ENCODE measurements around the gene CAPN15.

Gene CAPN15

DNA sequence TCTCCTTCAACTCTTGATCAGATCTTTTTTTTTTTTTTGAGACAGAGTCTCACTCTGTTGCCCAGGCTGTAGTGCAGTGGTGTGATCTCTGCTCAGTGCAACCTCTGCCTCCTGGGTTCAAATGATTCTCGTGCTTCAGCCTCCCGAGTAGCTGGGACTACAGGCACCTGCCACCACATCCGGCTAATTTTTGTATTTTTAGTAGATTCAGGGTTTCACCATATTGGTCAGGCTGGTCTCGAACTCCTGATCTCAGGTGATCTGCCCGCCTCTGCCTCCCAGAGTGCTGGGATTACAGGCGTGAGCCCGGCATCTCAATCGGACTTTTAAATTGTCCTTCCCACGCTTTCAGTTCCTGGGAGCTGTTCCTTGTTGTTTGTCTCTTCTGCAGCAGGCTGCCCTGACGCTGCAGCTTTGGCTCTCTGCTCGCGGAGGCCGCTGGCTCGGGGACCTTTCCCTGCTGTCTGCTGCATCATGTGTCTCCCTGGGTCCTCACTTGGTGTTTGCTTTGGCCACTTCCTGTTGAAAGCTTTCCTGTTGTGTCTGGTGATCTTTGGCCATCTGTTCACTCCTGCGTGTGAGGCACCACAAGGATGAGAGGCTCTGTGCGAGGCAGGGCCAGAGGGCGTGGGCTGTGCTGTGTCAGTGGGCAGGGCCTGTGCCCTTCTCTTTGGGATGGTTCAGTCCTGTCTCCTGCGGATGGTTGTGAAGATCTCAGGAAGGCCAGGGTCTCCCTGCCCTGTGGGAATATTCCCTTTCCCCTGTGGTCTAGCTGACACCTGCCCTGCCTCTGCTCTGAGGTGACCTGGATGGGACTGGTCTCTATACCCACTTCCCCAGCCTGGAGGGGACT lies 18.4 kb upstream of the CAPN15 start:
- DNase-seq (ENCODE audit: low read depth) = peak; percentile 91
- TF ChIP-seq, protein P1, sequence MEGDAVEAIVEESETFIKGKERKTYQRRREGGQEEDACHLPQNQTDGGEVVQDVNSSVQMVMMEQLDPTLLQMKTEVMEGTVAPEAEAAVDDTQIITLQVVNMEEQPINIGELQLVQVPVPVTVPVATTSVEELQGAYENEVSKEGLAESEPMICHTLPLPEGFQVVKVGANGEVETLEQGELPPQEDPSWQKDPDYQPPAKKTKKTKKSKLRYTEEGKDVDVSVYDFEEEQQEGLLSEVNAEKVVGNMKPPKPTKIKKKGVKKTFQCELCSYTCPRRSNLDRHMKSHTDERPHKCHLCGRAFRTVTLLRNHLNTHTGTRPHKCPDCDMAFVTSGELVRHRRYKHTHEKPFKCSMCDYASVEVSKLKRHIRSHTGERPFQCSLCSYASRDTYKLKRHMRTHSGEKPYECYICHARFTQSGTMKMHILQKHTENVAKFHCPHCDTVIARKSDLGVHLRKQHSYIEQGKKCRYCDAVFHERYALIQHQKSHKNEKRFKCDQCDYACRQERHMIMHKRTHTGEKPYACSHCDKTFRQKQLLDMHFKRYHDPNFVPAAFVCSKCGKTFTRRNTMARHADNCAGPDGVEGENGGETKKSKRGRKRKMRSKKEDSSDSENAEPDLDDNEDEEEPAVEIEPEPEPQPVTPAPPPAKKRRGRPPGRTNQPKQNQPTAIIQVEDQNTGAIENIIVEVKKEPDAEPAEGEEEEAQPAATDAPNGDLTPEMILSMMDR (IDR thresholded peaks at IDR 0.05; ENCODE audit: control insufficient read depth, extremely low read depth, insufficient read depth) = no peak
- H3K4me3 ChIP-seq (ENCODE audit: low read depth, low read length) = no peak overlapping the region

DNA sequence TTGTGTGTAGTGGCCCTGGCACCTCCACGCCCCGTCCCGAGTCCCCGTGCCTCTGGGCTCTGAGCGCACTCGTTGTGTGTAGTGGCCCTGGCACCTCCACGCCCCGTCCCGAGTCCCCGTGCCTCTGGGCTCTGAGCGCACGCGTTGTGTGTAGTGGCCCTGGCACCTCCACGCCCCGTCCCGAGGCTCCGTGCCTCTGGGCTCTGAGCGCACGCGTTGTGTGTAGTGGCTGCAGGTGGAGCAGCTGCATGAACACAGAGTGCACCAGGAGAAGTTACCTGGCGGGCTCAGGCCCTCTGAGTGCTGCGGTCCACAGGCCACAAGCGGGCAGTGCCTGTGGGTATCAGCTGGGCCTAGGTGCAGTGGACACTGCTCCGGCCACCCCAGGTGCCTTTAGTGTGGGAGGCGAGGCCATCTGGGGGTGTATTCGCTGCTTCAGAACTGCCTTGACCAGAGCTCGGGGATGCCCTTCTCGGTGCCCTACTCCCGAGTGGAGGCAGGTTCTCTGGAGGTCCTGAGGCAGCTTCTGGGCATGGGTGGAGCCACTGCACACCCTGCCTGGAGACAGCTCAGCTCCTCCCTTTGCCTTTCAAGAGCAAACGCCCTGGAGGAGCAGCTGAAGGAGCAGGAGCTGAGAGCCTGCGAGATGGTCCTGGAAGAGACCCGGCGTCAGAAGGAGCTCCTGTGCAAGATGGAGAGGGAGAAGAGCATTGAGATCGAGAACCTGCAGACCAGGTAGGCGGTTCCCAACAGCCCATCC lies 17.3 kb upstream of the CAPN15 start:
- TF ChIP-seq, protein P1 (IDR thresholded peaks at IDR 0.05; ENCODE audit: control insufficient read depth, extremely low read depth, insufficient read depth) = no peak
- no peak overlapping the region for H3K4me3 ChIP-seq (ENCODE audit: low read depth, low read length)
- no peak for DNase-seq (ENCODE audit: low read depth)

DNA sequence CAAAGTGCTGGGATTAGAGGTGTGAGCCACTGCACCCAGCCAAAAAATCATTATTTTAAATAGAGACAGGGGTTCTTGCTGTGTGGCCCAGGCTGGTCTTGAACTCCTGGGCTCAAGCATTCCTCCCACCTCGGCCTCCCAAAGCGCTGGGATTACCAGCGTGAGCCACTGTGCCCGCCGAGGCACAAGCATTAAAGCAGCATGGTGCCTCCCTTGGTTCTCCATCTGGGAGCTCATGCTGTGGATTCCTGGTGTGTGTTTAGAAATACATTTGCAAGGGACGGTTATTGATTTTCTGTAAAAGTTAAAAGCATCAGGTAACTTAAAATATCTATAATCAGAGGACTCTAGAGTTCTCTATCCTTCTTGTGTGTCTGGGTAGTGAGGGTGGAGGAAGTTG lies 14.7 kb upstream of the CAPN15 start:
- DNase-seq (ENCODE audit: low read depth) = no peak
- TF ChIP-seq, protein P1 (IDR thresholded peaks at IDR 0.05; ENCODE audit: control insufficient read depth, extremely low read depth, insufficient read depth) = no peak

DNA sequence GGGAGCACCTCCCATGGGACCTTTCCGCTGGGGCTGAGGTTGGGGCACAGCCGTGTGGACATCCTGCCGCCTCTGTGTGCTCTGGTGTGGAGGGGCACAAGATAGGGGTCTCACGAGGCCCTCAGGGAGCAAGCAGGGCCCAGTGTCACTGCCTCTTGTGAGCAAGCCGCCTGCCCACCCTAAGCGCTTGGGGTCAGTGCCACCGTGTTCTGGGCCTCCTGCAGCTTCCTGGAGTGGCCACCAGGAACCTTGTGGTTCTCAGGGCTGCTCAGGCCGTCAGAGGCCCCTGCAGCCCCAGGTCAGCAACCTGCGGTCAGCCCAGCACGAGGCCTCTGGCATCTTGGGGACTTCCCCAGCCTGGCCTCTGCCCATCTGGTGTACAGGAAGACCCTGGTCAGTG lies 13.6 kb upstream of the CAPN15 start:
- H3K4me3 ChIP-seq (ENCODE audit: low read depth, low read length) = no peak overlapping the region
- TF ChIP-seq, protein P1 (IDR thresholded peaks at IDR 0.05; ENCODE audit: control insufficient read depth, extremely low read depth, insufficient read depth) = no peak
- no peak for DNase-seq (ENCODE audit: low read depth)

More for the DNA sequence above, 14.7 kb upstream of the CAPN15 start:
- no peak overlapping the region for H3K4me3 ChIP-seq (ENCODE audit: low read depth, low read length)

DNA sequence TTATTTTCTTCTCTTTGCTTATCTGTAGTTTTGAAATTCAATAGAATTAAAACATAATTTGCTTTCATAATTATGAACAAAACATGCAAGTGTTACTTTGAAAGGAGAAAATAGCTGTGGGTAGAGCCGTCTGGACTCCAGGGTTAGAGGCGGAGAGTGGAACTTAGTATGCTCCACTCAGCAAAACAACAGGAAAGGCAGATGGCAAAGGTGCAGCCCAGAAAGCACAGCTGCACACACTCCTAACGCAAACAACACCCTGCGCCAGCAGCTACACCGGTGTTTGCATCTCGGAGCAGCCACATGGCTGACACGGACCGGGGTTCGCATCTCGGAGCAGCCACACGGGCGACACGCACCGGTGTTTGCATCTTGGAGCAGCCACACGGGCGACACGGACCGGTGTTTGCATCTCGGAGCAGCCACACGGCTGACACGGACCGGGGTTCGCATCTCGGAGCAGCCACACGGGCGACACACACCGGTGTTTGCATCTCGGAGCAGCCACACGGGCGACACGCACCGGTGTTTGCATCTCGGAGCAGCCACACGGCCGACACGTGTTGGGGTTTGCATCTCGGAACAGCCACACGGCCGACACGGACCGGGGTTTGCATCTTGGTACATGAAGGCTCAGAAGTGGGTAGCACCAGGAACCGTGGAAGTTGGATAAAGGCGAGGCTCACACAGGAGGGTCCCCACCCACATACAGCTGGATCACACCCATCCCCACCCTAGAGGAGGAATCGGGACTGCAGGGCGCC lies 12.2 kb upstream of the CAPN15 start:
- TF ChIP-seq, protein P1 (IDR thresholded peaks at IDR 0.05; ENCODE audit: control insufficient read depth, extremely low read depth, insufficient read depth) = no peak
- no peak overlapping the region for H3K4me3 ChIP-seq (ENCODE audit: low read depth, low read length)
- no peak for DNase-seq (ENCODE audit: low read depth)

DNA sequence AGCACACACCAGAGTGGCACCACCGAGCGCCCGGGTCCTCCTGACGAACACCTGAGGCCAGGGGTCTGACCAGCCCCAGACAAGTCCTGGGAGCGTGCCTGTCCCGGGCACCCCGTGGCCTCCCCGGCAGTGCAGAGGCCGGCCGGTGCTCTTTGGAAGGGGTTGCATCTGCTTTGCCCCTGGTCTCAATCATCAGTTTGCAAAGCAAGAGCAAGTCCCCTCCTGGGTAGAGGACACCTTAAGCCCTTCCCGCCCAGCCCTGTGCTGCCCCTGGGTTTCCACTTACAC lies 11.6 kb upstream of the CAPN15 start:
- TF ChIP-seq, protein P1 (IDR thresholded peaks at IDR 0.05; ENCODE audit: control insufficient read depth, extremely low read depth, insufficient read depth) = no peak
- no peak for DNase-seq (ENCODE audit: low read depth)
- H3K4me3 ChIP-seq (ENCODE audit: low read depth, low read length) = no peak overlapping the region
